Nephron (organoid): ENCODE measurements around the gene PDHB.
A peak's percentile ranks its signal among the peaks of the same experiment; 100 is the strongest.

Experiments used
- H3K27ac Mint-ChIP-seq, 3 experiments: 2 replicates each; pipeline ENCODE4 v1.8.0; 2020; ENCODE audit warnings: mixed read lengths in 3 of 3, mild to moderate bottlenecking in 2 of 3, moderate library complexity in 1 of 3
- H3K27me3 Mint-ChIP-seq: 2 replicates; pipeline ENCODE4 v1.8.0; 2021; ENCODE audit warnings: low read depth, mild to moderate bottlenecking, moderate library complexity, mixed read lengths
- H3K36me3 Mint-ChIP-seq: 2 replicates; pipeline ENCODE4 v1.8.0; 2020; ENCODE audit warnings: low read depth, mixed read lengths
- H3K4me1 Mint-ChIP-seq: 2 replicates; pipeline ENCODE4 v1.8.0; 2020; ENCODE audit warnings: mixed read lengths
- H3K4me3 Mint-ChIP-seq, 3 experiments: 2 replicates each; pipeline ENCODE4 v1.8.0; 2020; ENCODE audit warnings: mild to moderate bottlenecking in 3 of 3, mixed read lengths in 3 of 3, moderate library complexity in 2 of 3
- H3K9me3 Mint-ChIP-seq: 2 replicates; pipeline ENCODE4 v1.8.0; 2020; ENCODE audit warnings: mixed read lengths
- CTCF ChIP-seq, 3 experiments: fragments of 200-600 bp; sonication (generic); IDR thresholded peaks; one replicate each; pipeline ENCODE4 v1.5.0; 2021; ENCODE audit warnings: antibody characterized with exemption in 3 of 3; ENCODE audit not compliant: unreplicated experiment in 3 of 3

PDHB gene

GRCh38 chr3:58466899-58467563 is 33.4 kb upstream of the PDHB start:
- Mint-ChIP-seq H3K27me3 (no peaks in the 10 kb centered on the region), H3K9me3 (no peaks in the 10 kb centered on the region), H3K27ac (peak overlapping the region in 1 of 3 experiments; percentile 39), H3K4me1 (peaks cover 46% of the 10 kb centered on the region), H3K36me3 (no peaks in the 10 kb centered on the region), H3K4me3 (no peak overlapping the region)
- TF ChIP-seq CTCF (IDR thresholded peaks at IDR 0.05; ENCODE audit: unreplicated experiment in 3 of 3): no peak

GRCh38 chr3:58464866-58465265 is 31.2 kb upstream of the PDHB start:
- H3K9me3 Mint-ChIP-seq: no peaks in the 10 kb centered on the region
- no peaks in the 10 kb centered on the region for H3K27me3 Mint-ChIP-seq
- H3K27ac Mint-ChIP-seq: no peak overlapping the region
- no peaks in the 10 kb centered on the region for H3K36me3 Mint-ChIP-seq
- TF ChIP-seq CTCF (IDR thresholded peaks at IDR 0.05; ENCODE audit: unreplicated experiment in 3 of 3): no peak
- peaks cover 27% of the 10 kb centered on the region for H3K4me1 Mint-ChIP-seq
- no peak overlapping the region for H3K4me3 Mint-ChIP-seq

GRCh38 chr3:58463942-58464271 is 30.3 kb upstream of the PDHB start:
- Mint-ChIP-seq H3K4me3 (no peak overlapping the region), H3K9me3 (no peaks in the 10 kb centered on the region), H3K4me1 (peaks cover 19% of the 10 kb centered on the region), H3K27ac (peak overlapping the region; percentile 43 to 87 (median 86)), H3K36me3 (no peaks in the 10 kb centered on the region), H3K27me3 (no peaks in the 10 kb centered on the region)
- no peak for TF ChIP-seq CTCF (IDR thresholded peaks at IDR 0.05; ENCODE audit: unreplicated experiment in 3 of 3)

- peaks cover 18% of the 10 kb centered on the region for H3K4me1 Mint-ChIP-seq
- TF ChIP-seq CTCF (IDR thresholded peaks at IDR 0.05; ENCODE audit: unreplicated experiment in 3 of 3): peak; percentile 53 to 78 (median 62)
- H3K36me3 Mint-ChIP-seq: no peaks in the 10 kb centered on the region
- H3K9me3 Mint-ChIP-seq: no peaks in the 10 kb centered on the region
- no peak overlapping the region for H3K4me3 Mint-ChIP-seq
- no peaks in the 10 kb centered on the region for H3K27me3 Mint-ChIP-seq
- peak overlapping the region; percentile 43 to 87 (median 86) for H3K27ac Mint-ChIP-seq
Observed at GRCh38 chr3:58463181-58463941, 29.7 kb upstream of the PDHB start.

GRCh38 chr3:58462829-58463180 is 29.2 kb upstream of the PDHB start:
- Mint-ChIP-seq H3K4me1 (peaks cover 18% of the 10 kb centered on the region), H3K36me3 (no peaks in the 10 kb centered on the region), H3K9me3 (no peaks in the 10 kb centered on the region), H3K27ac (peak overlapping the region; percentile 43 to 87 (median 86)), H3K27me3 (no peaks in the 10 kb centered on the region), H3K4me3 (no peak overlapping the region)
- TF ChIP-seq CTCF (IDR thresholded peaks at IDR 0.05; ENCODE audit: unreplicated experiment in 3 of 3): no peak

- TF ChIP-seq CTCF (IDR thresholded peaks at IDR 0.05; ENCODE audit: unreplicated experiment in 3 of 3): no peak
- H3K9me3 Mint-ChIP-seq: peaks cover 17% of the 10 kb centered on the region
- H3K4me3 Mint-ChIP-seq: no peak overlapping the region
- H3K27me3 Mint-ChIP-seq: peaks cover 4% of the 10 kb centered on the region
- no peak overlapping the region for H3K27ac Mint-ChIP-seq
- peaks cover 9% of the 10 kb centered on the region for H3K36me3 Mint-ChIP-seq
- H3K4me1 Mint-ChIP-seq: peaks cover 14% of the 10 kb centered on the region
Observed at GRCh38 chr3:58459160-58459559, 25.5 kb upstream of the PDHB start.
